Fibroblast of upper back skin (primary cell): Measurements from ENCODE around the gene TAS2R13.
A peak's percentile ranks its signal among the peaks of the same experiment; 100 is the strongest.

Source experiments
- DNase-seq: peaks from one replicate; pipeline ENCODE4 v3.0.0-alpha.2; 2013

TAS2R13 gene

GRCh38 chr12:10909462-10909861, at the start of gene TAS2R13:
Gene TAS2R13, minus strand, starts transcription at chr12:10909562. Its CDS starts 264 bp downstream, at chr12:10909298.
- no peak for DNase-seq

GRCh38 chr12:10957741-10958140, 48.4 kb upstream of the TAS2R13 start:
- DNase-seq: peak; percentile 62

GRCh38 chr12:10956085-10956484, 46.7 kb upstream of the TAS2R13 start:
- no peak for DNase-seq

- no peak for DNase-seq
Observed at GRCh38 chr12:10952645-10953044, 43.3 kb upstream of the TAS2R13 start.

- DNase-seq: no peak
Observed at GRCh38 chr12:10943167-10943566, 33.8 kb upstream of the TAS2R13 start.

- peak; percentile 2 for DNase-seq
Observed at GRCh38 chr12:10941916-10942607, 32.7 kb upstream of the TAS2R13 start.

GRCh38 chr12:10941369-10941768, 32.0 kb upstream of the TAS2R13 start:
- DNase-seq: no peak

GRCh38 chr12:10940389-10940788, 31.0 kb upstream of the TAS2R13 start:
- DNase-seq: peak; percentile 80

- DNase-seq: no peak
Observed at GRCh38 chr12:10939163-10939562, 29.8 kb upstream of the TAS2R13 start, which contains the start of gene TAS2R14. Gene TAS2R14, minus strand, starts transcription at chr12:10939263. Its CDS starts 56 bp downstream, at chr12:10939207.

GRCh38 chr12:10936506-10936905, 27.1 kb upstream of the TAS2R13 start:
- DNase-seq: no peak

GRCh38 chr12:10928746-10929286, 19.5 kb upstream of the TAS2R13 start, which contains the start of gene PRH2:
Gene PRH2, plus strand, starts transcription at chr12:10929236. Its CDS starts 38 bp downstream, at chr12:10929274.
- no peak for DNase-seq

GRCh38 chr12:10926269-10926668, 16.9 kb upstream of the TAS2R13 start:
- no peak for DNase-seq

GRCh38 chr12:10919809-10920208, 10.4 kb upstream of the TAS2R13 start:
- no peak for DNase-seq

- no peak for DNase-seq
Observed at GRCh38 chr12:10910380-10910779, 1.0 kb upstream of the TAS2R13 start.

- DNase-seq: no peak
Observed at GRCh38 chr12:10904686-10905085, 4.7 kb downstream of the TAS2R13 start.

- DNase-seq: no peak
Observed at GRCh38 chr12:10901427-10901826, 7.9 kb downstream of the TAS2R13 start.

- no peak for DNase-seq
Observed at GRCh38 chr12:10900972-10901371, 8.4 kb downstream of the TAS2R13 start.

GRCh38 chr12:10900530-10900929, 8.8 kb downstream of the TAS2R13 start:
- no peak for DNase-seq

GRCh38 chr12:10896854-10897253, 12.5 kb downstream of the TAS2R13 start:
- DNase-seq: no peak

GRCh38 chr12:10891937-10892336, 17.4 kb downstream of the TAS2R13 start:
- DNase-seq: no peak

GRCh38 chr12:10889226-10889625, 20.1 kb downstream of the TAS2R13 start:
- DNase-seq: no peak

GRCh38 chr12:10884086-10884725, 25.2 kb downstream of the TAS2R13 start, which contains the start of gene PRH1:
Gene PRH1, minus strand, starts transcription at chr12:10884255. Its CDS starts 38 bp downstream, at chr12:10884217.
- DNase-seq: no peak

- DNase-seq: peak; percentile 26
Observed at GRCh38 chr12:10873378-10873777, 36.0 kb downstream of the TAS2R13 start.

GRCh38 chr12:10867381-10867780, 42.0 kb downstream of the TAS2R13 start:
- no peak for DNase-seq
